Esophagus squamous epithelium (tissue), 4 donors: ENCODE results near the gene PLCB4.

Experiments used
- POLR2A ChIP-seq, 4 donors: fragments of 450-650 bp; IDR thresholded peaks; one replicate each; pipeline ENCODE4 v1.6.1; 2017; ENCODE audit warnings: antibody characterized with exemption in 4 of 4, mild to moderate bottlenecking in 4 of 4, moderate library complexity in 3 of 4
- TF ChIP-seq, protein P1 (sequence below), 6 experiments: fragments of 450-650 bp in 4 of 6; fragments of 200-600 bp in 2 of 6; sonication (generic) in 2 of 6; IDR thresholded peaks; one replicate each; pipeline ENCODE4 v1.5.1; 2016 to 2019; ENCODE audit warnings: antibody characterized with exemption in 6 of 6, mild to moderate bottlenecking in 4 of 6, moderate library complexity in 4 of 6

DNA sequence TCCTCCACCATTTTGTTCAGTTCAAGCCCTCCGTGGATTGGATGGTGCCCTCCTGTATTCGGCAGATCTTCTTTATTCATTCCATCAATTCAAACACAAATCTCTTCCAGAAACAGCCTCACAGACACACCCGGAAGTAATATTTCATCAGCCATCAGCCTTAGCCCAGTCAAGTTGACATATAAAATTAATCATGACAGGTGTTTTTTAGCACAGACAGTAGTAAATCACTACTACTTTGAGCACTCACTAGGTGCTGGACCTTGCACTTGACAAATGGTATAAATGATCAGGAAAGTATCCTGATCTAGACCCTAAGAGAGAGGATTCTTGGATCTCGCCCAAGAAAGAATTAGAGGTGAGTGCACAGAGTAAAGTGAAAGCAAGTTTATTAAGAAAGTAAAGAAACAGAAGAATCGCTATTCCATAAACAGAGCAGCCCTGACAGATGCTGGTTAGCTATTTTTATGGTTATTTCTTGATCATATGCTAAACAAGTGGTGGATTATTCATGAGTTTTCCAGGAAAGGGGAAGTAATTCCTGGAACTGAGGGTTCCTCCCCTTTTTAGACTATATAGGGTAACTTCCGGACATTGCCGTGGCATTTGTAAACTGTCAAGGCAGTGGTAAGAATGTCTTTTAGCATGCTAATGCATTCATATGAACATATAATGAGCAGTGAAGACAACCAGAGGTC is 250.9 kb downstream of the PLCB4 start:
- no peak for TF ChIP-seq POLR2A (IDR thresholded peaks at IDR 0.05)
- TF ChIP-seq, protein P1, sequence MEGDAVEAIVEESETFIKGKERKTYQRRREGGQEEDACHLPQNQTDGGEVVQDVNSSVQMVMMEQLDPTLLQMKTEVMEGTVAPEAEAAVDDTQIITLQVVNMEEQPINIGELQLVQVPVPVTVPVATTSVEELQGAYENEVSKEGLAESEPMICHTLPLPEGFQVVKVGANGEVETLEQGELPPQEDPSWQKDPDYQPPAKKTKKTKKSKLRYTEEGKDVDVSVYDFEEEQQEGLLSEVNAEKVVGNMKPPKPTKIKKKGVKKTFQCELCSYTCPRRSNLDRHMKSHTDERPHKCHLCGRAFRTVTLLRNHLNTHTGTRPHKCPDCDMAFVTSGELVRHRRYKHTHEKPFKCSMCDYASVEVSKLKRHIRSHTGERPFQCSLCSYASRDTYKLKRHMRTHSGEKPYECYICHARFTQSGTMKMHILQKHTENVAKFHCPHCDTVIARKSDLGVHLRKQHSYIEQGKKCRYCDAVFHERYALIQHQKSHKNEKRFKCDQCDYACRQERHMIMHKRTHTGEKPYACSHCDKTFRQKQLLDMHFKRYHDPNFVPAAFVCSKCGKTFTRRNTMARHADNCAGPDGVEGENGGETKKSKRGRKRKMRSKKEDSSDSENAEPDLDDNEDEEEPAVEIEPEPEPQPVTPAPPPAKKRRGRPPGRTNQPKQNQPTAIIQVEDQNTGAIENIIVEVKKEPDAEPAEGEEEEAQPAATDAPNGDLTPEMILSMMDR (IDR thresholded peaks at IDR 0.05), result no peak
